IPS DF 19.7 (cell line): ENCODE results near the gene TBRG1.
"Not testable (repeated sequence)": the region's sequence is repeated elsewhere in the genome, so short reads cannot be mapped to it uniquely, and the experiment has no call there.

Experiments used
- DNase-seq: peaks from one replicate; pipeline ENCODE4 v3.0.0-alpha.2; 2013; ENCODE audit warnings: low read depth, low spot score

Gene TBRG1, protein sequence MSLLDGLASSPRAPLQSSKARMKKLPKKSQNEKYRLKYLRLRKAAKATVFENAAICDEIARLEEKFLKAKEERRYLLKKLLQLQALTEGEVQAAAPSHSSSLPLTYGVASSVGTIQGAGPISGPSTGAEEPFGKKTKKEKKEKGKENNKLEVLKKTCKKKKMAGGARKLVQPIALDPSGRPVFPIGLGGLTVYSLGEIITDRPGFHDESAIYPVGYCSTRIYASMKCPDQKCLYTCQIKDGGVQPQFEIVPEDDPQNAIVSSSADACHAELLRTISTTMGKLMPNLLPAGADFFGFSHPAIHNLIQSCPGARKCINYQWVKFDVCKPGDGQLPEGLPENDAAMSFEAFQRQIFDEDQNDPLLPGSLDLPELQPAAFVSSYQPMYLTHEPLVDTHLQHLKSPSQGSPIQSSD

DNA sequence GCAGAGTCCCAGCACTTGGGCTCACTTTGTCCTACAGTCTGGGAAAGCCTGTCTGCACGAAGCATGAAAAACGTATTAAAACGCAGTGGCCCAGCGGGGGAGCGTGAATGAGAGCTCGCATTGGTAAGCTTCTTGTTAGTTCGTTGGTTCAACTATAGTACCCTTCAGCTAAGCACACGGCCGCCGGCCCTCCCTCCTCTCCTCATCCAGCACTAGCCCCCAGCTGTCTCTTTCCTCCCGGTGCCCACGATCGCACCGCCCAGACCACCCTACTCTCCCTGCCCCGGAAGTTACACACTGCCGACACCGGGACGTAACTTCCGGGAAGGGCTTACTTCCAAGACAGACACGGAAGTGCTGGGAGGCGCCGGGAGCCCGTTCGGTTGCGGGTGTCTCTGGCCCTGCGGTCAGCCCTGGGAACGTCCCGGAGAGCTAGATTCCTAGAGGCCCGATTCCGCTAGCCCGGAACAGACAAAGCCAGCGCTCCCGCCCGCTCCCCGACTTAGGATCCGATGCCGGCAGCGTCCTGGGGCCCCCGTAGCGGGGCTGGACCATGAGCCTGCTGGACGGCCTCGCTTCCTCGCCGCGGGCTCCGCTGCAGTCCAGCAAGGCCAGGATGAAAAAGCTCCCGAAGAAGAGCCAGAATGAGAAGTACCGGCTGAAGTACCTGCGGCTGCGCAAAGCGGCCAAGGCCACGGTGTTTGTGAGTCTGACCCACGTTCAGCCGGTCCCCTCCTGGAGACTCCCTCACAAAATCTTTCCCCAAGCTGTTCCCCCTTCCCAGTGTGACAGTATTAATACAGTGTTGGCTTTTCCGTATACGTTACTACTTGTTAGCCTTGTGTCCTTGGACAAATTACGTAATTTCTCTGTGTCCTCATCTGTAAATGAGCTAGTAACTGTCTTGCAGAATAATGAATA is at the start of gene TBRG1:
Gene TBRG1, plus strand, starts transcription at position 334 of the 921 bp plus-strand sequence. Its CDS starts 220 bp downstream, at position 554.
- peak; percentile 69 for DNase-seq

DNA sequence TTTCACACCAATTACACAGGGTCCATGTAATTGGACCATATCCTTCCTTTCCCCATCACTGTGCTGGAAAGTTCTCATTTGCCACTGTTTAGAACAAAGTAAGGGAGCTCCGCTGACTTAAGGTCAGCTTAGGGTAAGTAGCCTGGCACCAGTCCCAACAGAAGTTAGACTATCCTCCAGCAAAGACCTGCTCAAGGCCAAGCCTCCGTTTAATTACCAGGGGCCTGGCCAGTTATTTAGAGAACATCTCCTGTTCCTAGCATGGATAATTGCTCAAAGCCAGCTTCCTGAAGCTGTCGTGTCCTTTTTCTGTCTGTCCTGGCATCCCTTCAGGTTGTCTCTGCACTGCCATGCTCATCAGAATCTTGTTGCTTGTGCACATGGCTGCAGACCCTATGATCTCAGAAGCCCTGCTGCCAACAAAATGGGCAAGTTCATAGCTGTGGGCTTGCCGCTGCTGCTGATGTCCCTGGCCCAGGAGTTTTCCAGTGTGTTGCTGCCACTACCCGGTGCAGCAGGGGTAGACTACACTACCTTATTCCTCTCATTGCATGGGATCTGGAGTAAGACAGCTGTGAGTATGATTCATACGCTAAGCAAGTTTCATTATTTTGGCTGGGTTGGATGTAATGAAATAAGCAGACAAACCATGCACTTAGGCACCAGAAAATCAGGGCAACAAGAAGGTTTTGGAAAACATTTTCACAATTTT is 44.8 kb upstream of the TBRG1 start:
- no peak for DNase-seq

DNA sequence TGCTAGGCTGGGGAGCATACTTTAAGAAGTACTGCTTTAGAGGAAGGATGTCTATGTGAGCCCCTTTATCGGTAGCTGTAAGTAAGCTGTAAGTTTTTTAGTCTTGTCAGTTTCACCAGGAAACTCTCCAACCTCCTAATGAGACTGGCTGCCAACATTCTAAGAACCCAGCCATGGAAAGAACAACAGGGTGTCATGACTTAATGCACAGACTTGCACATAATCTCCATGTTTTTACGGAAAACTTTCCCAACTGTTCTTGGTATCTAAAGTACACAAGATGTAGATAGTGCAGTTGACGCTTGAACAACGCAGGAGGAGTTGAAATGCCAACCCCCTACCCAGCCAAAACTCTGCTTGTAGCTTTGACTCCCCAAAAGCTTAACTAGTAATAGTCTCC is 43.9 kb upstream of the TBRG1 start:
- DNase-seq: no peak

DNA sequence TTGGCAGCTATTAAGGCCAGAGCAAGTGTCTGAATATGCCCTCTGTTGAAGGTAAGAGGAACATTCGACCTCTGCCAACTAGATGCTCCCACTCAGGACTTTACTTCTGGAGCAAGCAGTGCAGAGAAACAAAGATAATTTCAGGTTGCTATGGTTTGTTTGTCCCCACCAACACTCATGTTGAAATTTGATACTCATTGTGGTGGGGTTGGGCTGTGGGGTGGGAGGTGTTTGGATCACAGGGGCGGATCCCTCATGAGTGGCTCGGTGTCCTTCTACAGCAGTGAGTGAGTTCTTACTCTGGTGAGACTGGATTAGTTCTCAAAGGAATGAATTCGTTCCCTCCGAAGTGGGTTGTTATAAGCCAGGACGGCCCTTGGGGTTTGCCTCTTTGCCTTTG is 40.8 kb upstream of the TBRG1 start:
- DNase-seq: no peak

DNA sequence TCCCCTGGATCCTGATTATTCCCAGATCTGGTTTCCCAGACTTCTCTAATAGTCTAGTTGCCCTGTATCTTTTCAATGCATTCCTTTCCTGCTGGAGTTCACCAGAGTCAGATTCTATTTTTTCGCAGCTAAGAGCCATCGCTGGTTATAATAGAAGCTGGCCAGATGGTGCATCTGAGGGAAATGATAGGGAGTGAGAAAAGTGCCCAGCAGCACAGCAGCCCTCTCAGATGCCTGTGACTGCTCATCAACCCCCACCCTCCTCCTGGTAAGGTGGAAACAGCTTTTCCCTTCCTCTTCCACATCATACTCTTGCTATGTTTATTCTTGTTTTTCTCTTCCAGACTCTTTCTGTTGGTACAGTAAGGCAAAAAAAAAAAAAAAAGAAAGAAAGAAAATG is 40.1 kb upstream of the TBRG1 start:
- DNase-seq: no peak

DNA sequence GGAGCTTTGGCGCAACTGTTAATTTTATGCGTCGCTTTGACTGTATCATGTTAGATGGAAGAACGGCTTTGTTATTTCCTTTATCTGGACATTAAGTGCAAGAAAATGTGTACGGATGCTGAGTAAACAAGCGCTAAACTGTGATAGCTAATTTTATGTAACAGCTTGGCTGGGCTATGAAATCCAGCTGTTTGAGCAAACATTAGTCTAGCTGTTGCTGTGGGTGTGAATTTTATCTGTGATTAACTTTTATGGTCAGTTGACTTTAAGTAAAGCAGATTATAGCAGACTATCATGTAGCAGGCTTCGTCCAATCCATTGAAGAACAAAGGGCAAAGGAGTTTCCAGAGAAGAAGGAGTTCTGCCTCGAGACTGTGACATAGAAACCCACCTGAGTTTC is 38.9 kb upstream of the TBRG1 start:
- DNase-seq: no peak

DNA sequence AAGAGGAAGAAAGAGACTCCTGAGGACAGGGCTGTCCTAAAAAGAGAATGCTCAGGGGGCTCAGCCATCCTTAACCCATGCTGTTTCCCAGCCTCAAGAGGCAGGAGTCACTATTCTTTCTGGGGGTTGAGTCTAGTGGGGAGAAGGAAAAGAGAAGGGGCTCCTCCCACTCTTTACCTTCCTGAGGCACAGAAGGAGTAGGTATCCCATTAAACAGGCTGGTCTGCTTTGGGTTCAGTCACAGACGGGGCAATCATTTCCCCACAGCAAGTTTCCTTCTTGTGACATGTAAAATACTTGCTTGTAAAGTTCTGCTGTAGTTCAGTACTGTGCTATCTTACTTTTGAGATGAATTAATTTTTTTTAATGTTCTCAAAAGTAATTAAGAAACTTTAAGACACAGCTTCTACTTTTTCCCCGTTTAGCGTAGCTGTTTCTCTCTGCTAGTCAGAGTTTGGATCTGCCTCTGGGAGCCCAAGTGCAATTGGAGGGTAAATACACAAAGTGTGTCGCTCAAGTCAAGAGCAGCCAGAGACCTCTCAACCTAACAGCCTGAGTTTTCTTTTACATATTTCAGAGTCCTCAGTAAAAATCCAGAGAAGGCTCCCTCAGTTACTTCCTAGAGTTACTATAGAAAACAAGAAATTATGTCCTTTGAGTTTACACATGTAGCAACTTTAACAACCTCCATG is 37.8 kb upstream of the TBRG1 start:
- DNase-seq: no peak

DNA sequence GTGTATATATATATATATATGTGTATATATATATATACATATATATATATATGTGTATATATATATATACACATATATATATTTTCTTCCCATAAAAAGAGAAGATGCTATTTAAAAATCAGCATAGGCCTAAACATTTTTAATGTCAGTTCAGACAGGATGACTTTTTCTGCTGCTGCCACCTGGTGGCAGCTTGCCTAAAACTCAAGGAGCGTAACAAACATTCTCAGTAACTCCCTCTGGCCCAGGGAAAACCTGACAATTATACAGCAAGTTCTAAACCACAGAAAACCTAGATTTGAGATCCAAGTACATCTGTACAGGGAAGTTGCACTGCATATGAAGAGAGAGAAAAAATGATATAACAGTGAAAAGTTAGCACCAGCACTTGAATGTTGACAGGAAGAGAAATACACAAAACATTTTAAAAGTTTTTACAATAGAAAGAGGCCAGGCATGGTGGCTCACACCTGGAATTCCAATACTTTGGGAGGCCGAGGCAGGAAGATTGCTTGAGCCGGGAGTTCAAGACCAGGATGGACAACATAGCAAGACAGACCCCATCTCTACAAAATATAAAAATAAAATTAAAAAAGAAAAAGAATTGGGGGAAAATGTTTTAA is 36.3 kb upstream of the TBRG1 start:
- DNase-seq: no peak

DNA sequence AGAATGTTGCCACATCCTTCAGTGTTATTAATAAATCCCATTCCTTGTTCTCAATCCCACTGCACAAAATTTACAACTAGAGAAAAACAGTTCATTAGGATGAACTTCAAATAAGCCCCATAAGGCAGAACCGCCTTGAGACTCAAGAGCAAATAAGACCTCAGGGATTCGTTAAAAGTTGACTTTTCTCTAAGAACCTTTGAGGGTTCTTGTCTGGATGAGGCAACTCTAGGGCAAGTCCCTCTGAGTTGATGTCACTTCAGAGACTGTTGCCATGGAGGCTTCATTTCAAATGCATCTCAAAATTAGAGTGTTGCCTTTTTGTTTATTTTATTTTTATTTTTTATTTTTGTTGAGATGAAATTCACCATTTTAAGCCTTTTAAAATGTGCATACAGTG is 31.2 kb upstream of the TBRG1 start:
- DNase-seq: no peak

DNA sequence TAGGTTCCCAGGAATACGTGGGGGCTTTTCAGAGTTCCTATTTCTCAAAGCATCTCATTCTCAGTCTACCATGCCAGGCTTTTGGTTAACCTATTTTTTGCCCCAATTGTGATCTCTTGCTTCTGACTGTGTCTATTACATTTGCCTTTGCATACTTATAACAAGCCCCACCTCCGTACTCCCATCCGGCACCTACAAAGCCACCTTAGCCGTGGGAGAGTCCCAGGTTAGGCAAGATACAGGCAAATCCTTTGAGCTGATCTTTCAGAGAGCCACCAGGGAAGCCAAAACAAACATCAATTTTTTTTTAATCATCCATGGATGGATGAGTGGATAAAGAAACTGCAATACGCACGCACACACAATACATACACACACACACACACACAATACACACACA is 30.0 kb upstream of the TBRG1 start:
- DNase-seq: no peak

DNA sequence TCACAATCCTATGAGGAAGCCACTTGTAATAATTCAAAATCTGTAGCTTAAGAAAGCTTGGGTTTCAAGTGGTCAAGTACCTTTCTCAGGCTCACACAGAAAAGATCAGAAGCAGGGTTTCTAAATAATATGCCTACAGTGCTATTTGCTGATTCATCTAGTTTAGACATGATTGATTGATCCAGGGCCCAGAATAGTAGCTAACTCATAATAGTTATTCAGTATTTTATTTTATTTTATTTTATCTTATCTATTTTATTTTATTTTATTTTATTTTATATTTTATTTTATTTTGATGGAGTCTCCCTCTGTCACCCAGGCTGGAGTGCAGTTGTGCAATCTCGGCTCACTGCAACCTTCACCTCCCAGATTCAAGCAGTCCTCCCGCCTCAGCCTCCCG is 27.4 kb upstream of the TBRG1 start:
- no peak for DNase-seq

DNA sequence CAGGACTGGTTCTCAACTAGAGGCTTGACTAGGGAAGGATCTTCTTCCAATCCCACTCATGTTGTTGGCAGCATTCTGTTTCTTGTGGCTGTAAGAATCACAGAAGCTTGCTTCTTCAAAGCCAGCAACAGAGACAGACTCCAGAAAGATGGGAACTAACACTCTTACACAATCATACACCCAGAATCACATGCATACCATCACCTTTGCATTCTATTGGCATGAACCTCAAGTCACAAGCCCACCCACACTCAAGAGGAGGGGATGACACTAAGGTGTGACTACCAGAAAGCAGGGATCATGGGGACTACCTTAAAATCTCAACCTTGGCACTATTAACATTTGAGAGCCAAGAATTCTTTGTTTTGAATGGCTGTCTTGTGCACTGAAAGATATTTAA is 25.0 kb upstream of the TBRG1 start:
- DNase-seq: no peak

DNA sequence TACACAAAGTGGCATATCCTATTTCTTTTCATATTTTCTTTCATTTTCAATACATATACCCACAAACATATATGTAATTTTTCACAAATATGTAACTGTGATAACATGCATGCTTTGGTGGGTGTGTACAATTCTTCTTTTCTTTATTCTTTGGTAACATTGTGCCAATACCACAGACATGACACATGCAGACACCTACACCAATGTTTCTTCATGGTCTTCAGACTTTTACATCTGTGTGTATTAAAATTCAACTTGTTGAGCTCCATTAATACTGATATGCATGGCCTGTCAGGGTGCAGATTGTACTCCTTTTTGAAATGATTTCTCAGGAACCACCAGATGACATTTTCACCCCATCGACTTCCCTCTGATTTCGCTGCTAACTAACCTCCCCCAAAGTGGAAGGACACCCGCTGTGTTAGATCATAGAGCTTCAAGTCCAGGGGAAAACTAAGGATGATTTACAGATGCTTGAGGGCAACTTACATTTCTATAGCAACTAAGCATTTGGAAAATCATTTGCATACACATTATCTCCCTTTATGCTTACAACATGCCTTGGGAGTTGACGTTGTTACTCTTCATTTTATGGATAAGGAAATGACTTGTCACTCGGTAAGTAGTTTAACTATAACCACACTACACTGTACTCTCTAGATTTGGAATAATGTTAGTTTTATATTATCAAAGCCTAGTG is 21.9 kb upstream of the TBRG1 start:
- DNase-seq: no peak

DNA sequence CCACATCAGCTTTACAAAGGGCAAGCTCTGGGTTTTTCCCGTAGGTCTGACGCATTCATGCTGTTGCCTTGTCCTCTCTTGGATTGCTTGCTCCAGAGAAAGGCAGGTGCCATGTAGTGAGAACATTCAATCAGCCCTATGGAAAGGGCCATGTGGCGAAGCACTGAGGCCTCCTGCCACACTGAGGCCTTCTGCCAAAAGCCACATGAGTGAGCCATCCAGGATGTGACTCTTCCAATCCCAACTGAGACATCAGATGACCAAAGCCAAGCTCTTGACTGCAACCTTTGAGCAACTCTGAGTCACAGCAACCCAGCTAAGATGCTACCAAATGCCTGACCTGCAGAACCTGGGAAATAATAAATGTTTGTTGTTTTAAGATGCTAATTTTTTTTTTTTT is 20.5 kb upstream of the TBRG1 start:
- DNase-seq: no peak

DNA sequence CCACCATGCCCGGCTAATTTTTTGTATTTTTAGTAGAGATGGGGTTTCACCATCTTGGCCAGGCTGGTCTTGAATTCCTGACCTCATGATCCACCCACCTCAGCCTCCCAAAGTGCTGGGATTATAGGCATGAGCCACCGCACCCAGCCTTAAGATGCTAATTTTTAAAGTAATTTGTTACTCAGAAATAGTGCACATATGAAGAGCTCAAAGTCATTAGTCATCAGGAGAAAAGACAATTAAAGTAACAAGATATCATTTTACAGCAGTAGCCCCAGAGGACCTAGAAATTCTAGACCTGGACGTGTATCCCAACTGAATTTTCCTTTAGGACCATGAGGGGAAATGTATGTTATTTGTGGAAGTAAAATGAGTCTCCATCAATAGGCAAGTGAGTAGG is 19.9 kb upstream of the TBRG1 start:
- not testable (repeated sequence) for DNase-seq

DNA sequence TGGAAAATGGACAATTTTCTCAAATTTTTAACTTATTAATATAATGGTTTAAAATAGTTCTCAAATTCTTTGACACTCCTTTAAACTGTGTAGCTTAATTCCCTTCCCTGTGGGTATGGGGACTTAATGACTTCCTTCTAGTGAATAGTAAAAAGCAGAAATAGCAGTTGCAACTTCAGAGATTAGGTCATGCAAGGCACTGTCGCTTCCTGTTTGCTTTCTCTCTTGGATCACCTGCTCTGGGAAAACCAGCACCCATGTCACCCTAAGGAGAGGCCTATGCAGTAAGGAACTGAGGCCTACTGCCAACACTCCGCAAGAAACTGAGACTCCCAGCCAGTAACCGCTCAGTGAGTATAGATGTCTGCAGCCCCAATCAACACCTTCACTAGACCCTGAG is 16.9 kb upstream of the TBRG1 start:
- no peak for DNase-seq

DNA sequence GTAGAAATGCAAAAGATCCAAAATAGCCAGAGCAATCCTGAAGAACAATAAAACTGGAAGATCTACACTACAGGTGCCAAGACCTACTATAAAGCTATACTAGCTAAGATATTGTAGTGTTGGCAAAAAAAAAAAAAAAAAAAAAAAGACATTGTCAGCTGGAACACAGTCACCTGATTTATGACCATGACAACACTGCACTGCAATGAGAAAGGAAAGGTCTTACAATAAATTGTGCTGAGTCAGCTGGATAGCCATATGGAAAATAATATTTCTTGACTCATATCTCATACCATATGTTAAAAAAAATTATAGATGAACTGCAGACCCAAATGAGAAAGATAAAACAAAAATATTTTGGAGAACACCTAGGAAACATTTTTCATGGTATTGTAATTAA is 14.5 kb upstream of the TBRG1 start:
- DNase-seq: no peak

DNA sequence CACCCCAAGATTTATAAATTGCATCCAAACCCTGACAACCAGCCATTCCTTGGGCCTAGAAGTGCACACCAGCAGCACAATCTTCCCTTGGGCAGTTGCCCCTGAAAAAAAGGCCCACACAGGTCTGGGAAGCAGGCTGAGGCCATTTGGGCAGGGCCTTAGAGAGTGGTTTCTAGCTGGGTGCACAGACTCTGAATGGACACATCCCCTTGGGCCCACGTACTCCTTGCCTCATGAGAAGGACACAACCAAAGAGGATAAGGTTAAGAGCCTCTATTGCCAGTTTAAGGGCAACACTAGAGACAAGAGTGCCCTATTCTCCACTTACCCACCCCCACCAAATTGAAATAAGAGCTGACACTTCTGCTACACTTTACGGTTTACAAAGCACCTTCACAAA is 12.4 kb upstream of the TBRG1 start:
- DNase-seq: no peak

DNA sequence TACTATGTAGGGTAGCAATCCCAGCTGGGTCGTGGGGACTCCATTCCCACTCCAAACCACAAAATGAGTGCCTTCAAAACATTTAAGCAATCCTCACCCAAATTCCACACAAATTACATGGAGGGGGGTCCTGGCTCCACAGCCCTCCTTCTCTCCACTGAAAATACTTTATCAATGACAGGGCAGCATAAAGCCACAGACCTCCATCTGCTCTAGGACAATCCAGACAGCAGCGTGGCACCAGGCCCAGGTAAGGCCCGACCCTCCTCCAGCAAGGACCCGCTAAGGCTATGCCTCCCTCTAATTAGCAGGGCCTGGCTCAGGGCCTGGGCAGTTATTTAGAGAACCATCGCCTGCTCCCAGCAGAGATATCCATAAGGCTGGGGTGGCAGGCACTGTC is 11.6 kb upstream of the TBRG1 start, which contains the start of gene PANX3:
Gene PANX3, plus strand, starts transcription at position 365 of the 400 bp plus-strand sequence. CDS start 129 bp downstream, outside the sequence.
- no peak for DNase-seq

DNA sequence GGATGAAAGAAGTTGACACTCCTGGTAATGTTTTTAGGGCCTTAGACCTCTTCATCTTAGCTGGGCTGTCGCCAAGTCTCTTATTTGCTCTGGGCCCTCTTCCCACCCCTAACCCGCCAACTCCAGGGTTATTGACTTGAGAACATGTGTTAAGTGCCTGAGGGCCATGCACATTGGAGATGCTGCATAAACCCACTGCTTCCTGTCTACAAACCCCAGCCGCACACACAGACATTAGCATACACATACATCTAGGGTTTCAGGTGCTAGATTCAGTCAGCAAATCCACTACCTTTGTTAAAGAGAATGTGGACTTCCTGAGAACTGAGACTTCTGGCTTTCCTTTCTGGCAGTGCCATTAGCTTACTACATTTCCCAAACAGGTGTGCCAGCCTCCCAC is 10.6 kb upstream of the TBRG1 start:
- no peak for DNase-seq
